GM12865 (cell line): ENCODE measurements around the gene REELD1.

ENCODE experiments used
- DNase-seq: peaks from one replicate; pipeline ENCODE4 v3.0.0; 2010; ENCODE audit warnings: low read depth
- H3K4me3 ChIP-seq: 2 replicates; pipeline ENCODE4 v1.5.1; 2011; ENCODE audit warnings: mild to moderate bottlenecking, low read depth, low read length, control low read depth
- TF ChIP-seq, protein P1 (sequence below): IDR thresholded peaks from 2 replicates; pipeline ENCODE4 v1.5.1; 2011; ENCODE audit warnings: low read length, control low read depth, low read depth, inconsistent platforms; ENCODE audit not compliant: insufficient read depth; ENCODE audit errors: missing control alignments

REELD1 gene

DNA sequence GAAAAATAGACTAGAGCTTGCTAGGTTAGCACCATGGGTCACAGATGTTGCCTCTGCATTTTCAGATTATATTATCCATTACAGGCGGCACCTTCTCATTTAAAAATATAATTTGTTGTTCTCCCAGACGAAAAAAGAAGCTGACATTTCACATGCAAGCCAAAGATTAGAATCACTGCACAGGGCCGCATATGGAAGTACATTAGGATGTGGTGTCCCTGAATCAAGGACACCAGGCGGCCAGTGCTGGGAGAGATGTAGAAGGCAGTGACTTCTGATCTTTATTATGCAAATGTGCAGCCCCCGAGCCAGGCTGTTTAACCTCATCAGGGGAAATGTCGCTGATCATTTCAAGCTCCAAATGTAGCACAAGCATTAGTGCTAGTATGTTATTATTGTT is 22.8 kb downstream of the REELD1 start:
- TF ChIP-seq, protein P1, sequence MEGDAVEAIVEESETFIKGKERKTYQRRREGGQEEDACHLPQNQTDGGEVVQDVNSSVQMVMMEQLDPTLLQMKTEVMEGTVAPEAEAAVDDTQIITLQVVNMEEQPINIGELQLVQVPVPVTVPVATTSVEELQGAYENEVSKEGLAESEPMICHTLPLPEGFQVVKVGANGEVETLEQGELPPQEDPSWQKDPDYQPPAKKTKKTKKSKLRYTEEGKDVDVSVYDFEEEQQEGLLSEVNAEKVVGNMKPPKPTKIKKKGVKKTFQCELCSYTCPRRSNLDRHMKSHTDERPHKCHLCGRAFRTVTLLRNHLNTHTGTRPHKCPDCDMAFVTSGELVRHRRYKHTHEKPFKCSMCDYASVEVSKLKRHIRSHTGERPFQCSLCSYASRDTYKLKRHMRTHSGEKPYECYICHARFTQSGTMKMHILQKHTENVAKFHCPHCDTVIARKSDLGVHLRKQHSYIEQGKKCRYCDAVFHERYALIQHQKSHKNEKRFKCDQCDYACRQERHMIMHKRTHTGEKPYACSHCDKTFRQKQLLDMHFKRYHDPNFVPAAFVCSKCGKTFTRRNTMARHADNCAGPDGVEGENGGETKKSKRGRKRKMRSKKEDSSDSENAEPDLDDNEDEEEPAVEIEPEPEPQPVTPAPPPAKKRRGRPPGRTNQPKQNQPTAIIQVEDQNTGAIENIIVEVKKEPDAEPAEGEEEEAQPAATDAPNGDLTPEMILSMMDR: no peak
- H3K4me3 ChIP-seq: no peak overlapping the region
- no peak for DNase-seq

DNA sequence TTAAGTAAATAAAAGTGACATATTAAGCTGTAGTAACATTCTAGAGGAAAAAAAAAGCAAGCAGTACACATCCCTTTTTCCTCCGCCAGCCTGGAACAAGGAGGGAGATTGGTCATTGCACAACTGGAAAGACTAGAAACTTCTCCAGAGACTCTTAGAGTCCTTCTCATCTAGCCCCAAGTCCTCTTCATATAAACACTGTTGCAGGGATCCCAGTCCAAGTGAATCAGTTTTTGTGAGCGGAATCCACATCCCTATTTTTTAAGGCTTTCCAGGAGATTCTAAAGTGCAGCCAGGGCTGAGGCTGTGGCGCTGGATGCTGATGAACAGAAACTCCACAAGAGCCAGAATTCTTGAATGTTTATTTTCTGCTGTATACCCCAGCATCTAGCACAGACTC is 23.8 kb downstream of the REELD1 start:
- DNase-seq: no peak
- H3K4me3 ChIP-seq: no peak overlapping the region
- TF ChIP-seq, protein P1: no peak

DNA sequence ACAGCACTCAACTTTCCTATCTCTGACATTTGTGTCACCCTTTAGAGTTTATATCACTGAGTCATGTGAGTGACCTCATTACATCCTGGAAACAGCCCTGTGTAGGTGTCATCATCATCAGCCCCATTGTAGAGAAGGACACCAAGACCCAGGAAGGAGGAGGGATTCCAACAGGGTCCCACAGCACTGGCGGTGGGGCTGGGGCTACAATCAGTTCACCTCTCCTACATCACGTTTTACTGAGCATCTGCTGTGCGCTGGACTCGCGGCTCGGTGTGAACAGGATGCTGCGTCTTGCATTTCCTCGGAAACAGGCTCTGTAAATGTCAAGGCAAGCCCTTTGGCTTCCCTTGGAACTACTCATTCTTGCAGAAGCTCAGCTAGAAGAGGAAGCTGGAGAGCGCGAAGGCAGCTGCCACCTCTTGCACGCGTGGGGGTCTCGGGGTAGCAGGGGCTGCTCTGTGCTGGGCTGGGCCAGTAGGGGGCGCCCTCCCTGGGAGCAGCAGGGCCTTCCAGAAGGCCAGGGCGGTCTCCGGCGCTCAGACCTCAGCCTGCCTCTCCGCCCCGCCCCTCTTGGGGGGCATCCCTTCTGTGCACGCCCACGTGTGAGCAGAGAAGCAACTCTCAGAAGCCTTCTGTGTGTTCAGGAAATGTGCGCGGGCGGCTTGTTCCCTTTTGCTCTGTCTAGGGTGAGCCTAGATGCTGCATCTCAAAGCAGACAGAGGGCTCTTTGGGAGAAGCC is 29.0 kb downstream of the REELD1 start:
- H3K4me3 ChIP-seq: no peak overlapping the region
- TF ChIP-seq, protein P1: peak; percentile 83
- peak; percentile 86 for DNase-seq

DNA sequence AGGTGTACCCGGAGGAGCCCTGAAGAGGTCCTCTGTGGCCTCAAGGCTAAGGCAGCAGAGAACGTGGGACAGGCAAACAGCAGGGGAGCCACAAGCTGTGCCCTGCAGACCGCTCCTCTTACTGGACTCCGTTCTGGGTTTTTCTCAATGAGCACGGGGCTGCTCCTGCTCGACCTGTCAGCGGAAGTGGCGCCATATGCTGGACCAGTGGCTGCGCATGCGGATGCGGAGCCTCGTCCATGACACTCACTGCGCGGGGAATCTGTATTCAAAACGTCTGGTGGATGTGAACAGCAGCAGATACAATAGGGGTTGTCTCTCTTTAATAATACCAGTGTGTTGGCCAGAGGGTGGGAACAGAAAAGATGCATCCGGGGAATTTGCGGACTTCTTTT is 29.5 kb downstream of the REELD1 start:
- H3K4me3 ChIP-seq: no peak overlapping the region
- DNase-seq: no peak
- TF ChIP-seq, protein P1: no peak

DNA sequence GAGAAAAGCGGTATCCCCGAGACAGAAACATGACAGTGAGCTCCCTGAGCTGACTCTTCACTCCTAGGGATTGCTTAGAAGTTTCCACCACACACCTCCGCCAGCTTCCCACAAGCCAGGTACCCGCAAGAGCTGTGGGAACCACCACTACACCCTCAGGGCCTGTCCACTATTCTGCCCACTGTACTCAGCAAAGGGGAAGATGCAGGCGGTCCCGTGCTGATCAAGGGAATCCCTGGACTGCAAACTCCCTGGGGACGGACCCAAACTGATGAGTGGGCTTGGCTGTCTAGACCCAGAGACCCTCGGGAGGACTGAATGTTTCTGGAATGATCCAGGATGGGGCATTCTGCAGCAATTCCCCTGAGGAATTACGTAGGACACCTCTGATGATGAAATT is 30.2 kb downstream of the REELD1 start:
- no peak for DNase-seq
- TF ChIP-seq, protein P1: no peak
- H3K4me3 ChIP-seq: no peak overlapping the region

DNA sequence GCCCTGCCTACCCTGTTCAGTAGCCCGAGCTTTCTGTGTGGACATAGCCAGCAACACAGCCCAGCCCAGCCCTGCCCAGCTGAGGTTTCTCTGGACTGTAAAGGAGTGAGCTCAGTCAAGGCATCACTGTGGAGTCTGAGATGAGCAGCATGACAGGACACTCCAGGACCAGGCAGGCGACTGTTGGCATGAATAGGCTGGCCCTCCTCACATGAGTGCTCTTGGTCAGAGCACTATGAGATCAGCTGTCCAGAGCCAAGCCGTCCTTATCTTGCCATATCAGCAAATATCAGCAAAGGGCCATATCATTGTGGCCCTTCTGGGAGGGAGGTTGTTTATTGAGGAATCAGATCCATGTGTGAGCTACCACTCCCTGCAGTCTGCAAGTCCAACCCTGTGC is 30.9 kb downstream of the REELD1 start:
- TF ChIP-seq, protein P1: no peak
- no peak for DNase-seq
- H3K4me3 ChIP-seq: no peak overlapping the region

DNA sequence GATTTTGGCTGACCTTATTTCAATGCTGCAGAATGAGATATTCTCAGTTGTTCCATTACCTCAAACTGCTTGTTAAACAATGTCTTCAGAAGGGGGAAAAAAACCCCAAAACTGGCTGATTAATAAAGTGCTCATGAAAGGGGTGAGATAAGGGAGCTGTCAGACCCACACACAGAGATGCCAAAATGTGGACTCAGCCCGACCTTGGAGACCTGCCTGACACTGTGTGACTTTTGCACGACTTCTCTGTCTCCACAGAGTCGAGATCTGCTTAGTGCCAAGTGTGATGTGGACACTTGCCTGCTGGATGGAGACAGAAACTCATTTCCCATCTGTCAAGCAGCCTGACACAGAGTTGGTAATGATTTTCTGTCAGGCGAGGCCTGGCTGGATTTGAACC is 31.5 kb downstream of the REELD1 start:
- no peak for DNase-seq
- TF ChIP-seq, protein P1: no peak
- H3K4me3 ChIP-seq: no peak overlapping the region
